Measurements from ENCODE around the gene BMPR1A.
A peak's percentile ranks its signal among the peaks of the same experiment; 100 is the strongest.
"Not testable (repeated sequence)": the region's sequence is repeated elsewhere in the genome, so short reads cannot be mapped to it uniquely, and the experiment has no call there.

Gene BMPR1A

GRCh38 chr10:86729677-86730076, 26.7 kb upstream of the BMPR1A start:
- DNase-seq (ENCODE audit: low read depth, low spot score) = no peak

- no peak for DNase-seq (ENCODE audit: low read depth, low spot score)
Observed at GRCh38 chr10:86730227-86730626, 26.2 kb upstream of the BMPR1A start.

GRCh38 chr10:86732771-86733170, 23.6 kb upstream of the BMPR1A start:
- DNase-seq (ENCODE audit: low read depth, low spot score) = no peak

- no peak for DNase-seq (ENCODE audit: low read depth, low spot score)
Observed at GRCh38 chr10:86733260-86733671, 23.2 kb upstream of the BMPR1A start.

GRCh38 chr10:86734207-86734988, 22.0 kb upstream of the BMPR1A start:
- DNase-seq (ENCODE audit: low read depth, low spot score) = no peak

- not testable (repeated sequence) for DNase-seq (ENCODE audit: low read depth, low spot score)
Observed at GRCh38 chr10:86735278-86735677, 21.1 kb upstream of the BMPR1A start.

GRCh38 chr10:86742230-86742629, 14.2 kb upstream of the BMPR1A start:
- DNase-seq (ENCODE audit: low read depth, low spot score) = no peak

GRCh38 chr10:86744067-86744725, 12.2 kb upstream of the BMPR1A start:
- DNase-seq (ENCODE audit: low read depth, low spot score) = no peak

- no peak for DNase-seq (ENCODE audit: low read depth, low spot score)
Observed at GRCh38 chr10:86747796-86748581, 8.4 kb upstream of the BMPR1A start.

- no peak for DNase-seq (ENCODE audit: low read depth, low spot score)
Observed at GRCh38 chr10:86749854-86750253, 6.6 kb upstream of the BMPR1A start.

GRCh38 chr10:86751477-86751876, 4.9 kb upstream of the BMPR1A start:
- no peak for DNase-seq (ENCODE audit: low read depth, low spot score)

- no peak for DNase-seq (ENCODE audit: low read depth, low spot score)
Observed at GRCh38 chr10:86752311-86752710, 4.1 kb upstream of the BMPR1A start.

- DNase-seq (ENCODE audit: low read depth, low spot score) = no peak
Observed at GRCh38 chr10:86753051-86753450, 3.4 kb upstream of the BMPR1A start.

GRCh38 chr10:86753638-86754434, 2.6 kb upstream of the BMPR1A start:
- no peak for DNase-seq (ENCODE audit: low read depth, low spot score)

- DNase-seq (ENCODE audit: low read depth, low spot score) = no peak
Observed at GRCh38 chr10:86755454-86755739, 1.0 kb upstream of the BMPR1A start.

- peak; percentile 92 for DNase-seq (ENCODE audit: low read depth, low spot score)
Observed at GRCh38 chr10:86755740-86756510, 494 bp upstream of the BMPR1A start.

GRCh38 chr10:86757113-86757972, 924 bp downstream of the BMPR1A start:
- peak; percentile 50 for DNase-seq (ENCODE audit: low read depth, low spot score)

GRCh38 chr10:86758189-86759072, 2.0 kb downstream of the BMPR1A start:
- DNase-seq (ENCODE audit: low read depth, low spot score) = no peak

- DNase-seq (ENCODE audit: low read depth, low spot score) = no peak
Observed at GRCh38 chr10:86759073-86759672, 2.8 kb downstream of the BMPR1A start.

All from ELF-1 (cell line).